Measurements from ENCODE around the gene MNAT1.

The MNAT1 gene

DNA sequence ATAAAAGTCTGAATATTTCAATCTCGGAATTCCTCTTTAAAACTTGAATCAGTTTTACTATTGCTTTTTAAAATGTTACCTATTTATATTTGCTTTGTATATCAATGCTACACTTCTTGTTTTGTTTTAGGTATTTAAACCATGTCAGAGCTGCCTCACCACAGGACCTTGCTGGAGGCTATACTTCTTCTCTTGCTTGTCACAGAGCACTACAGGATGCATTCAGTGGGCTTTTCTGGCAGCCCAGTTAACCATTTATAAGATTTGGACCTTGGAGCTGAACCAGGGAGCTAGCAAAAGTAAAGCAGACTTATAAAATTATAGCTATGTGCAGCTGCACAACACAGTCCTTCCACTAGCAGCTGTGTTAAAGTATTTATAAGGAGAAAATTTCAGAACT lies 233.5 kb downstream of the MNAT1 start:
- DNase-seq (ENCODE audit: low read depth in 3 of 3): no peak

DNA sequence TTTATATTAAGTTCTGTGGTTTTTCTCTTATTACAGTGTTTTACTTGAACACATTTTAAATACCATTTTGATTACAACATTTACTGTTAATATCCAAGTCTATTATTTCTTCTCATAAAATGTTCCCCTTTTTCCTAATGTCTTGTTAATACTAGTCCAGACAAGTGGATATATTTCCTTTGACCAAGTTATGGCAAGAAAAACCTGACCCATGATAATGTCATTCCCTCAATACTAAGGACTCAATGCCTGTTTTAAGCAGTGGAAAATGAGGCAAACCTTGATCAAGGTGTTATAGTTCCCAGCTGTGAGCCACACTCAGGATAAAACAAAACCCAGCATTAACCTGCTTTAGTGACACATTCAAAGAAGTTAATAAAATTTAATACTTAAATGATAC lies 234.1 kb downstream of the MNAT1 start:
- DNase-seq (ENCODE audit: low read depth in 3 of 3): no peak

- no peak for DNase-seq (ENCODE audit: low read depth in 3 of 3)
Measured at GRCh38 chr14:60970146-60970545, 235.6 kb downstream of the MNAT1 start.

GRCh38 chr14:60971271-60971670 lies 236.7 kb downstream of the MNAT1 start:
- no peak for DNase-seq (ENCODE audit: low read depth in 3 of 3)

- no peak for DNase-seq (ENCODE audit: low read depth in 3 of 3)
Measured at GRCh38 chr14:60972295-60972694, 237.7 kb downstream of the MNAT1 start.

DNA sequence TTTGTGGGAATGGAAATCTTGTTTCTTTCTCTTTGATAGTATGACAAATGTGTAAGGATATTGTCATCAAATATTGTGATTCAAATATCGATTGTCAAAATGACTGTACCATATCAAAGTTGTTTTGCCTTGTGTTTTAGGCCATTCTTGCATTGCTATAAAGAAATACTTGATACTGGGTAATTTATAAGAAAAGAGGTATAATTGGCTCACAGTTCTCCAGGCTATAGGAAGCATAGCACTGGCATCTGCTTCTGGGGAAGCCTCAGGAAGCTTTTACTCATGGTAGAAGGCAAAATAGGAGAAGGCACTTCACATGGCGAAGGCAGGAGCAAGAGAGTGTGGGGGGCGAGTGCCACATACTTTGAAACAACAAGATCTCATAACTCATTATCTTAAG lies 238.5 kb downstream of the MNAT1 start:
- DNase-seq (ENCODE audit: low read depth in 3 of 3): no peak

GRCh38 chr14:60974090-60974651 lies 239.6 kb downstream of the MNAT1 start:
- no peak for DNase-seq (ENCODE audit: low read depth in 3 of 3)

- no peak for DNase-seq (ENCODE audit: low read depth in 3 of 3)
Measured at GRCh38 chr14:60975551-60975950, 241.0 kb downstream of the MNAT1 start.

DNA sequence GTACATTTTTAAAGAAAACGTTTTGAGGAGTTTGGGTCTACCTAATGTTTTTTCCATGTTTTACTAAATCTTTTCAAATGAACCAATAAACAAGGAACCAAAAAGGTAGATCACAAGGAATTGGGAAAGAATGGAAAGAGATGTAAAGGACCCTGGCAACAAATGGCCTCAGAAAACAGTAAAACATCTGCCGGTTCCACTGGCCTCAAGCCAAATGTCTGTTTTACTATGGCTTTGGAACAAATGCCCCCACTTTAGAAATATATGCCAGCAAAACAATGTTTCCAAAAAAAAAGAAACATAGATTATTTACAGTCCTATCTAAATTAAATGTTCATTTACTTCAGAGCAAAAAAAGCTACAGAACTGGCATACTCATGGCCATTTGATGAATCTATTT lies 243.3 kb downstream of the MNAT1 start:
- DNase-seq (ENCODE audit: low read depth in 3 of 3): no peak

DNA sequence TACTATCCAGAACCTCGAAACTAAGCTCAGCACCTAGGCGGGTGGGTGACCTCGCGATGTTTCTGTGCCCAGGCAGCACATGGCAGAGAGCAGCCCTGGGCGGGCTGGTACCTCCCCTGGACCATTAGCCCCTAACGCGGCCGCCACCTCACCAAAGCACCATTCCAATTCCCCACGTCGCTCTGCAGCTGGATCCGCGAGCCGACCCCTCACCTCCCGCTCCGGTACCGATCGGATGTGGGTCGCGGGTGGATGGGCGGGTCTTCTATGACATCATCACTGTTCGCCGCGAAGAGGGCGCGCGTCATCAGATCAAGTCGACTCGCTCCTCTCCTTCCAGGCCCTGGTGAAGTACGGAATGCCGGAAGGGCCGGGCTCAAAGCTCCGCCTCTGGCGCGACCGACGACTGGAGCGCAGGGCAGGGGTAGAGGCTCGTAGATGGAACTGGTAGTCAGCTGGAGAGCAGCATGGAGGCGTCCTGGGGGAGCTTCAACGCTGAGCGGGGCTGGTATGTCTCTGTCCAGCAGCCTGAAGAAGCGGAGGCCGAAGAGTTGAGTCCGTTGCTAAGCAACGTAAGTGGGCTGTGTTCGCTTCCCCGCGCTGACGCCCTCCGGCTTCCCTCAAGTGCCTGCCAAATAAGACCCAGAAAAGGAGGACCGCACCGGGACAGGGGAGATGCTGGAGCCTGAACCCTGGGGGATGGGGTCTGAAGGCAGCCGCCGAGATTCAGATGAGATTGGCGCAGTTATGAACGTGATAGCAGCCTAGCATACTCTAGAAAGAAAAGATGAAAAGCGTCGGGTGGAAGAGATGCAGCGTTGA lies 246.5 kb downstream of the MNAT1 start, which contains the start of the genes SLC38A6 and TRMT5:
Gene SLC38A6 (plus strand): TSS at position 435 of the 822 bp plus-strand sequence. CDS start 33 bp downstream, at position 468.
Gene TRMT5 (minus strand): TSS at position 269 of the 822 bp plus-strand sequence. CDS start 106 bp downstream, at position 163.
- peak; percentile 79 to 84 (median 83) for DNase-seq (ENCODE audit: low read depth in 3 of 3)

- DNase-seq (ENCODE audit: low read depth in 3 of 3): no peak
Measured at GRCh38 chr14:60981633-60982455, 247.3 kb downstream of the MNAT1 start.

DNA sequence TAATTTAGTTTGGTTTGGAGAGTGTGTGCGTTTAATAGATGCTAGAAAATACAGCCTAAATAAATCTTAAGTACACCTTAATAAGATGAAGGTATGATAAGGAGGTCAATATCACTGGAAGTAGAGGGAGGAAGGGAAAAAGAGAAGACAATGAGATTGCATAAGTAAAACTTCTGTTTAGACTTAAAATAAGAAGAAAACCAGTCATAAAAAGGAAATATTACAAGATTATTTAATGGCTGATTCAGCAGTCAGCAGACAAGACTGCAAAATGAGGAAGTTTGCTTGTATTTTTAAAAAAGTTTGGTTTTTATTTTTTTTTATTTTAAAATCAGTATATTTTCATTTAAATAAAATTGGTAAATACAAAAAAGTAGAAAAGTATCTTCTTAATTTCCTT lies 249.6 kb downstream of the MNAT1 start:
- DNase-seq (ENCODE audit: low read depth in 3 of 3): no peak

DNA sequence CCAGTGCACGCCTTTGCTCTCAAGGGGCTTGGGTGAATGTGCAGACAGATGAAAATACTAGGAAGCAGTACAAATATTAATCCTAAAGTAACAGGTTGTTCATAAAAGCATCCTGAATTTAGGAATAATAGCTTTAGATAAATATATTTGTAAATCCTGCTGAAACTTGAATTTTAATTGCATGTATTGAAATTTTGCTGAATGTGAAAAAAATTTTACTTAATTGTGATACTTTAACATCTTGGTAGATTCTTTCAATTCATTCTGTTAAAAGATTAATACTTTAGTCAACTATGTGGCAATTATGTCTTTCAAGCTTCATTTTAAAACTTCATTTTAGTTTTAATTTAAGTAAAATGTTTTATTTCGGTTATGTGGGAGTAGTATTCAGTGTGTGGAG lies 251.9 kb downstream of the MNAT1 start:
- DNase-seq (ENCODE audit: low read depth in 3 of 3): no peak

- no peak for DNase-seq (ENCODE audit: low read depth in 3 of 3)
Measured at GRCh38 chr14:60989599-60989998, 255.0 kb downstream of the MNAT1 start.

DNA sequence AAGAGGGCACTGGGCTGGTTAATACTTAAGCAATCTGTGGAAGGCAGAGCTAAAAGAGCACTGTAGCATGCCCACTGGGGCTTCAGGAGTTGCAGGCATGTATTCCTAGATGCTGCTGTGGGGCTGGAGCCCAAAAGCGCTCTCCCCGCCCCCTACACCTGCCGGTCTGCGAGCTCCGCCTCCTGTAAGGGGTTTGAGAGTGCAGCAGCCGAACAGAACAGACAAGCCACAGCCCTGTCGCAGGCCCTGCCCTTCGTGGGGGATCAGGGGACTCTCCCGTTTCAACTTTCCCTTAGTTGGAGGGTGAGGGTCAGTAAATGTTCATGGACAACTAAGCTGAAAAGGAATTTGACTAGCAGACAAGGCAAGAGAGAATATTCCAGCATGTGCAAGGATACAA lies 264.1 kb downstream of the MNAT1 start:
- DNase-seq (ENCODE audit: low read depth in 3 of 3): no peak

DNA sequence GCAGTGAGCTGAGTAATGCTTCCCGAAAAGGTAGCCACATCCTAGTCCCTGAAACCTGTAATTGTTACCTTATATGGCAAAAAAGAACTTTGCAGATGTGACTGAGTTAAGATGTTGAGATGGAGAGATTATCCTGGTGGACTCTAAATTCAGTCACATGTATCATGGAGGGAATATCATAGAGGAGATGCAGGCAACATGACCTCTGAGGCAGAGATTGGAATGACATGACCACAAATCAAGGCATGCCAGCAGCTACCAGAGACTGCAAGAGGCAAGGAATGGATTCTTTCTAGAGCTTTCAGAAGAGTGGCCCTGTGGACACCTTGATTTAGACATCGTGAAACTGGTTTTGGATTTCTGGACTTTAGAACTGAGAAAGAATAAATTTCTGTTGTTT lies 265.0 kb downstream of the MNAT1 start:
- DNase-seq (ENCODE audit: low read depth in 3 of 3): no peak

GRCh38 chr14:61003571-61003970 lies 269.0 kb downstream of the MNAT1 start:
- DNase-seq (ENCODE audit: low read depth in 3 of 3): no peak

DNA sequence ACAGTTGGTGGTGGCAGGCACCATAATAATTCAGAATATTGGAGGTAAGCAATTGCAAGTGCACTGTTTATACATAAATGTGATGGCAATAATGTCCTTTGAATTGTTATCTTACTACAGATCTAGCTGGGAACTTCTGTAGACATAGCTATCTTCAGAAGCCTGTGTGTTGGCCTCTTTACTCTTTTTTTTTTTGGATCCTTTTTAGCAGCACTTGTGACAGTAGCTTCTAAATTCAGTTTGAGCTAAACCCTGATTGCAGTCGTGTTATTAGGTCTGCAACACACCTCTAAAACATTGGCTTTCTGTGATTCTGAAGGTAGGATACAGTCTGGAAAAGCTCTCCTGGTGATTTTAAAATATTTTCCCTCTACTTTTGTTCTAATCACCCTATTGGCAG lies 285.0 kb downstream of the MNAT1 start:
- no peak for DNase-seq (ENCODE audit: low read depth in 3 of 3)

Data from stimulated activated CD4-positive, alpha-beta T cell treated with anti-CD3 and anti-CD28 coated beads, TNF-alpha, amount 100 ng/mL, for 48 hours (primary cell).